HG02943 (cell line): Measurements from ENCODE around the gene RBM4B.

ENCODE experiments used
- ATAC-seq: cut with Tn5 transposase; IDR thresholded peaks from one replicate; pipeline ENCODE4 v1.9.1; 2021; ENCODE audit warnings: mild to moderate bottlenecking, low read depth, moderate library complexity; ENCODE audit not compliant: unreplicated experiment

Gene RBM4B

GRCh38 chr11:66688561-66689534 lies 11.2 kb upstream of the RBM4B start:
- ATAC-seq = no peak

GRCh38 chr11:66687831-66688281 lies 10.2 kb upstream of the RBM4B start:
- no peak for ATAC-seq

GRCh38 chr11:66686801-66687750 lies 9.4 kb upstream of the RBM4B start:
- no peak for ATAC-seq

- ATAC-seq = no peak
Measured at GRCh38 chr11:66686100-66686785, 8.6 kb upstream of the RBM4B start.

GRCh38 chr11:66685276-66686099 lies 7.8 kb upstream of the RBM4B start:
- no peak for ATAC-seq

- no peak for ATAC-seq
Measured at GRCh38 chr11:66684635-66685034, 6.9 kb upstream of the RBM4B start.

- no peak for ATAC-seq
Measured at GRCh38 chr11:66683877-66684276, 6.2 kb upstream of the RBM4B start.

- ATAC-seq = no peak
Measured at GRCh38 chr11:66680966-66681645, 3.4 kb upstream of the RBM4B start.

- no peak for ATAC-seq
Measured at GRCh38 chr11:66676931-66677598, 622 bp downstream of the RBM4B start.

GRCh38 chr11:66676282-66676919 lies 1.3 kb downstream of the RBM4B start:
- no peak for ATAC-seq

GRCh38 chr11:66674964-66675602 lies 2.6 kb downstream of the RBM4B start:
- ATAC-seq = no peak

- ATAC-seq = no peak
Measured at GRCh38 chr11:66670816-66671215, 6.9 kb downstream of the RBM4B start.

- no peak for ATAC-seq
Measured at GRCh38 chr11:66665369-66665768, 12.3 kb downstream of the RBM4B start.

- ATAC-seq = no peak
Measured at GRCh38 chr11:66663741-66664296, 13.9 kb downstream of the RBM4B start.

- no peak for ATAC-seq
Measured at GRCh38 chr11:66659763-66660162, 17.9 kb downstream of the RBM4B start.

- no peak for ATAC-seq
Measured at GRCh38 chr11:66653123-66653522, 24.6 kb downstream of the RBM4B start.

- ATAC-seq = no peak
Measured at GRCh38 chr11:66652651-66653050, 25.0 kb downstream of the RBM4B start.
